Measurements from ENCODE around the gene TUBB. TPM values are rescaled to one million over a fixed set of nuclear protein-coding genes. Genes with fewer than 3 reads are reported as not detected.

TUBB gene
- total RNA-seq, 1 experiment from 2014 or later = 742 TPM

DNA sequence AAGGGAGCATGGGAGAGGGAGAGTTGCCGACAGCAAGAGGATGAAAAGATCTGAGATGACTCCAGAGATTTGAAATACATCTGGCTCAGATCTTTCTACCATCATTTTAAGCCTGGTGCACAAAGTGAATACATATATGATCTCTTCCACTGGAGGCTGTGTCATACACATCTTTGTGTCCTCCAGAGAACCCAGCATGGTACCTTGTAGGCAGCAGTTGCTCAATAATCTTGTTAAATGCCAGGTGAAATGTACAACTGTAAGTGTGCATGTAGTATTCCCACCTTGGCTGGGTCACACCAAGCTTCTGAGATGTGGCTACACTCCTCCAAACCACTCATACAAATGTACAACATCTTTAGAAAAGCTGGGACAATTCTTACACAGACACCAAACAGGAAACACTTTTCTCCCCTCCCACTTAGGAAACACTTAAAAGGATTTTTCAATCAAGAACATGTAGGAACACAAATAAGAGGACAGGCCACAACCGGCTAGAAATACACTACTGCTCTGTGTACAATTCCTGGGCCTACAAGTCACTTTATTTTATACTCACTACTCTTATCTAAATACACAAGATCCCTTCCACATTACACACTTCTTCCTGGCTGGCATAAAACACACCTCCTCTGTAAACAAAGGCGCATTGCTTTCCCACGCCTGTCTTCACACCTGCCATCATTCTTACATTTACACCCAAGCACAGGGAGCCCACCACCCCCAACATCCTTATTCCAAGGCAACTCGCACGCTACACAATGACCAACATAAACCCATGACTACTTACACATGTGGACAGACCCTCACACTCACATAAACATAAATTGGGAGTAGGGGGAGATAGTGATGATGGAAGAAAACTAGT lies 28.0 kb downstream of the TUBB start:
- no peaks in the 10 kb centered on the region for H3K27me3 ChIP-seq (replicated peaks; ENCODE audit: control insufficient read depth, insufficient read depth, low read length)
- no TSS peak for BruUV-seq (replicated peaks)
- TF ChIP-seq, protein P1, sequence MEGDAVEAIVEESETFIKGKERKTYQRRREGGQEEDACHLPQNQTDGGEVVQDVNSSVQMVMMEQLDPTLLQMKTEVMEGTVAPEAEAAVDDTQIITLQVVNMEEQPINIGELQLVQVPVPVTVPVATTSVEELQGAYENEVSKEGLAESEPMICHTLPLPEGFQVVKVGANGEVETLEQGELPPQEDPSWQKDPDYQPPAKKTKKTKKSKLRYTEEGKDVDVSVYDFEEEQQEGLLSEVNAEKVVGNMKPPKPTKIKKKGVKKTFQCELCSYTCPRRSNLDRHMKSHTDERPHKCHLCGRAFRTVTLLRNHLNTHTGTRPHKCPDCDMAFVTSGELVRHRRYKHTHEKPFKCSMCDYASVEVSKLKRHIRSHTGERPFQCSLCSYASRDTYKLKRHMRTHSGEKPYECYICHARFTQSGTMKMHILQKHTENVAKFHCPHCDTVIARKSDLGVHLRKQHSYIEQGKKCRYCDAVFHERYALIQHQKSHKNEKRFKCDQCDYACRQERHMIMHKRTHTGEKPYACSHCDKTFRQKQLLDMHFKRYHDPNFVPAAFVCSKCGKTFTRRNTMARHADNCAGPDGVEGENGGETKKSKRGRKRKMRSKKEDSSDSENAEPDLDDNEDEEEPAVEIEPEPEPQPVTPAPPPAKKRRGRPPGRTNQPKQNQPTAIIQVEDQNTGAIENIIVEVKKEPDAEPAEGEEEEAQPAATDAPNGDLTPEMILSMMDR (IDR thresholded peaks at IDR 0.05; ENCODE audit: insufficient read depth in 1 of 2, low read depth in 1 of 2, low read length in 1 of 2, severe bottlenecking in 1 of 2, unreplicated experiment in 1 of 2) = no peak
- H3K36me3 ChIP-seq (ENCODE audit: control insufficient read depth, insufficient read depth, low read length) = no peaks in the 10 kb centered on the region
- H3K4me3 ChIP-seq (ENCODE audit: low read depth, low read length) = no peak overlapping the region
- POLR2A ChIA-PET = no interaction called here
- Mint-ChIP-seq H3K27me3 (ENCODE audit: insufficient read depth, unreplicated experiment) (no peaks in the 10 kb centered on the region), H3K4me1 (ENCODE audit: low read depth, unreplicated experiment) (peaks cover 35% of the 10 kb centered on the region), H3K36me3 (ENCODE audit: insufficient read depth, unreplicated experiment) (peaks cover 7% of the 10 kb centered on the region), H3K9me3 (ENCODE audit: unreplicated experiment) (no peaks in the 10 kb centered on the region), H3K4me3 (ENCODE audit: unreplicated experiment) (no peak overlapping the region), H3K27ac (ENCODE audit: unreplicated experiment) (peak overlapping the region; percentile 90)
- DNase-seq = no peak
- peaks cover 32% of the 10 kb centered on the region for H3K4me1 ChIP-seq
- H3K9me3 ChIP-seq = no peaks in the 10 kb centered on the region
- intact Hi-C loops (cut with micrococcal nuclease; ENCODE audit: unreplicated experiment) = loop anchor here (10.0 kb wide), 1 partner anchor 337 kb away; no protein-coding TSS in a partner anchor
- CTCF ChIA-PET = no interaction called here

GRCh38 chr6:30748851-30749540 lies 28.8 kb downstream of the TUBB start:
- DNase-seq = peak in 1 of 2 experiments; percentile 51
- POLR2A ChIA-PET = no interaction called here
- intact Hi-C loops (cut with micrococcal nuclease; ENCODE audit: unreplicated experiment) = loop anchor here (10.0 kb wide), 1 partner anchor 336 kb away; no protein-coding TSS in a partner anchor
- Histone ChIP-seq H3K9me3 (no peaks in the 10 kb centered on the region), H3K27me3 (replicated peaks; ENCODE audit: control insufficient read depth, insufficient read depth, low read length) (no peaks in the 10 kb centered on the region), H3K4me1 (peaks cover 32% of the 10 kb centered on the region), H3K36me3 (ENCODE audit: control insufficient read depth, insufficient read depth, low read length) (no peaks in the 10 kb centered on the region), H3K4me3 (ENCODE audit: low read depth, low read length) (no peak overlapping the region)
- BruUV-seq (replicated peaks) = no TSS peak
- CTCF ChIA-PET = no interaction called here
- TF ChIP-seq, protein P1 (IDR thresholded peaks at IDR 0.05; ENCODE audit: insufficient read depth in 1 of 2, low read depth in 1 of 2, low read length in 1 of 2, severe bottlenecking in 1 of 2, unreplicated experiment in 1 of 2) = no peak
- peak overlapping the region; percentile 90 for H3K27ac Mint-ChIP-seq (ENCODE audit: unreplicated experiment)
- peaks cover under 1% of the 10 kb centered on the region for H3K36me3 Mint-ChIP-seq (ENCODE audit: insufficient read depth, unreplicated experiment)
- H3K4me1 Mint-ChIP-seq (ENCODE audit: low read depth, unreplicated experiment) = peaks cover 35% of the 10 kb centered on the region
- H3K27me3 Mint-ChIP-seq (ENCODE audit: insufficient read depth, unreplicated experiment) = no peaks in the 10 kb centered on the region
- no peaks in the 10 kb centered on the region for H3K9me3 Mint-ChIP-seq (ENCODE audit: unreplicated experiment)
- no peak overlapping the region for H3K4me3 Mint-ChIP-seq (ENCODE audit: unreplicated experiment)

GRCh38 chr6:30749554-30750378 lies 29.6 kb downstream of the TUBB start:
- H3K36me3 Mint-ChIP-seq (ENCODE audit: insufficient read depth, unreplicated experiment) = no peaks in the 10 kb centered on the region
- intact Hi-C loops (cut with micrococcal nuclease; ENCODE audit: unreplicated experiment) = loop anchor here (10.0 kb wide), 1 partner anchor 335 kb away; no protein-coding TSS in a partner anchor
- Histone ChIP-seq H3K27me3 (replicated peaks; ENCODE audit: control insufficient read depth, insufficient read depth, low read length) (no peaks in the 10 kb centered on the region), H3K9me3 (no peaks in the 10 kb centered on the region), H3K4me1 (peaks cover 27% of the 10 kb centered on the region), H3K36me3 (ENCODE audit: control insufficient read depth, insufficient read depth, low read length) (no peaks in the 10 kb centered on the region), H3K4me3 (ENCODE audit: low read depth, low read length) (no peak overlapping the region)
- peak overlapping the region; percentile 90 for H3K27ac Mint-ChIP-seq (ENCODE audit: unreplicated experiment)
- POLR2A ChIA-PET = no interaction called here
- H3K27me3 Mint-ChIP-seq (ENCODE audit: insufficient read depth, unreplicated experiment) = no peaks in the 10 kb centered on the region
- H3K4me1 Mint-ChIP-seq (ENCODE audit: low read depth, unreplicated experiment) = peaks cover 35% of the 10 kb centered on the region
- TSS peak; percentile 93 for BruUV-seq (replicated peaks)
- TF ChIP-seq, protein P1 (IDR thresholded peaks at IDR 0.05; ENCODE audit: insufficient read depth in 1 of 2, low read depth in 1 of 2, low read length in 1 of 2, severe bottlenecking in 1 of 2, unreplicated experiment in 1 of 2) = no peak
- peak; percentile 62 to 74 for DNase-seq
- CTCF ChIA-PET = no interaction called here
- H3K4me3 Mint-ChIP-seq (ENCODE audit: unreplicated experiment) = peak overlapping the region; percentile 57
- H3K9me3 Mint-ChIP-seq (ENCODE audit: unreplicated experiment) = no peaks in the 10 kb centered on the region

All from Caco-2 (cell line).